CD4-positive, alpha-beta T cell treated with Interleukin-1 beta for 1 hour (primary cell): ENCODE measurements around the gene GNAT1.
"Not testable (repeated sequence)": the region's sequence is repeated elsewhere in the genome, so short reads cannot be mapped to it uniquely, and the experiment has no call there.

ENCODE experiments used
- DNase-seq, 2 donors: peaks; one replicate each; pipeline ENCODE4 v3.0.0-alpha.2; 2020 to 2022

The GNAT1 gene

DNA sequence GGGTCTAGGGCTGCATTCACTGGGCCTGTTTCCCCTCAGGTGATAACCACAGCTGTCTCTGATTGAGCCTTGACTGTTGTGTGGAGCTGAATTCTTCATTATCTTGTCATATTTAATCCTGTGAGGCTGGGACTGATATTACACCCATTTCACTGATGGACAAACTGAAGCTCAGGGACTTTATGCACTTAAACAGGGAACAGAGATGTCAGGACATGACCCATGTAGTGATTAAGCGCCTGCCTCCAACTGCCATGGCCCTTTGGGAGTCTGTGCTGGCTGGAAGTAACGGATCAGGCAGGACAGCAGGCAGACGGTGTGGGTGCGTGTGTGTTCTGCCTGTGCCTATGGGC, 52.1 kb downstream of the GNAT1 start:
- no peak for DNase-seq

DNA sequence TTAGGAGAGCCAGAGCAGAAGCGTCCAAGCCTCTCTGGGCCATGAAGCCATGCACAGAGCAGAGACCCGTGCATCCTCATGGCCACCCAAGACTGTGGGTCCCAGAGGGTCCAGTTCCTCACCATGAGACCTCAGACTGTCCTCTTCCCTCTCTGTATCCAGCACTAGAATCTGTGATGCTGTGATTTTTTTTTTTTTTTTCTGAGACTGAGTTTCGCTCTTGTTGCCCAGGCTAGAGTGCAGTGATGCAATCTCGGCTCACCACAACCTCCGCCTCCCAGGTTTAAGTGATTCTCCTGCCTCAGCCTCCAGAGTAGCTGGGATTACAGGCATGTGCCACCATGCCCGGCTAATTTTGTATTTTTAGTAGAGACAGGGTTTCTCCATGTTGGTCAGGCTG, 53.4 kb downstream of the GNAT1 start:
- not testable (repeated sequence) for DNase-seq

- no peak for DNase-seq
Observed at GRCh38 chr3:50245251-50245745, 53.9 kb downstream of the GNAT1 start.

GRCh38 chr3:50245831-50246516, 54.6 kb downstream of the GNAT1 start:
- DNase-seq, result peak; percentile 90 to 93

GRCh38 chr3:50246517-50246954, 55.1 kb downstream of the GNAT1 start:
- DNase-seq, result peak; percentile 80 to 84
